Measurements from ENCODE around the gene KCNK3.
"Not testable (repeated sequence)": the region's sequence is repeated elsewhere in the genome, so short reads cannot be mapped to it uniquely, and the experiment has no call there.

Gene KCNK3

GRCh38 chr2:26665296-26665695 lies 27.2 kb upstream of the KCNK3 start:
- DNase-seq (ENCODE audit: low read depth in 3 of 3), result not testable (repeated sequence)

GRCh38 chr2:26666671-26667070 lies 25.9 kb upstream of the KCNK3 start:
- no peak for DNase-seq (ENCODE audit: low read depth in 3 of 3)

DNA sequence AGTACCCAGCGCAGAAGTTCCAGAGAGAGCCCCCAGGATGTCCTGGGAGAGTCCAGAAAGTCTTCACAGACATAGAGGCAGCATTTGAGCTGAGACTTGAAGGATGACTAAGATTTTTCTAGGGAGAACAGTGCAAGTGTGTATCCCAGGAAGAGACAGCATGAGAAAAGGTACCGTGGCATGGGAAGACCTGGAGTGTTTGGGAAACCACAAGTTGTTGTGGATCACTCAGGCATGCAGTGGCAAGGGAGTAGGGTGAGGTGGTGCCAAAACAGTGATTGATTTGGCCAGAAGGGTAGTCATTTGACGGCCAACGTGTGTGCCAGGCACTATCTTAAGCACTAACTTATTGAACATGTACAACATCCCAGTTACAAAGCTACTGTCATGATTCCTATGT lies 24.5 kb upstream of the KCNK3 start:
- no peak for DNase-seq (ENCODE audit: low read depth in 3 of 3)

DNA sequence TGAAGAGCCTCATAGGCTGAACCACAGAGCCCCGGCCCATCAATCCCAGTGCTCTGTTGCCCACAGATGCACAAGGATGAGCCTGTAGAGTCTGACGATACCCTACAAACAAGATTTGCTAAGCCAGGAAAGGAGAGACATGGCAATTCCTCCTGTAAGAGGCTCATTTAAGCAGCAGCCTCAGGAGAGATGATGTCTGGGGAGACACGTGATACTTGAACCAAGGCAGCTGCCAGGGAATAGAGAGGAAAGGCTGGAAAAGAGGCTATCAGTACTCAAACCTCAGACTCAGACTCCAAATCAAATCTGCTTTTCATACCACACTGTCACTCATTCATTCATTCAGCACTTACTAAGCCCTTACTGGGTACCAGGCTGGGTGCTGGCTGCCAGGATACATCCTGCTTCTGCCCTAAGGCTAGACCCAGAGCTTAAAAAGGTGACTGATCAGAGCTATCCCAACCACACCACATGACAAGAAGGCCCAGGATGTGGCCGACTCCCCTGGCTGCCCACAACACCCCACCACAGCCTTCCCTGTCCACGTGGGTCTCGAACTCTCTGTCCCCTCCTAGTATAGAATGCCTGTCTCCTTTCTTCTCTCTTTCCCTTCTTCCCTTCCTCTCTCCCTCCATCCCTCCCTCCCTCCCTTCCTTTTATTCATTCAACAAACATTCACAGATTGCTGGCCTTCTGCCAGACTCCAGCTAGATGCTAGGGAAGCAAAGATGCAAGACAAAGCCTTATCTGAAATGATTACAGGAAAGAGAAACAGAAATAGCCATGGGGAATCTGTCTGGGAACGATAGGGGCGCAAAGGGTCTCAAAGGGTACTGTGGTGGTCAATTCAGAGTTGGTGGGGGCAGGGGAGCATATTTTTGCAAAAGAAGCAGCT lies 23.4 kb upstream of the KCNK3 start:
- DNase-seq (ENCODE audit: low read depth in 3 of 3), result no peak

DNA sequence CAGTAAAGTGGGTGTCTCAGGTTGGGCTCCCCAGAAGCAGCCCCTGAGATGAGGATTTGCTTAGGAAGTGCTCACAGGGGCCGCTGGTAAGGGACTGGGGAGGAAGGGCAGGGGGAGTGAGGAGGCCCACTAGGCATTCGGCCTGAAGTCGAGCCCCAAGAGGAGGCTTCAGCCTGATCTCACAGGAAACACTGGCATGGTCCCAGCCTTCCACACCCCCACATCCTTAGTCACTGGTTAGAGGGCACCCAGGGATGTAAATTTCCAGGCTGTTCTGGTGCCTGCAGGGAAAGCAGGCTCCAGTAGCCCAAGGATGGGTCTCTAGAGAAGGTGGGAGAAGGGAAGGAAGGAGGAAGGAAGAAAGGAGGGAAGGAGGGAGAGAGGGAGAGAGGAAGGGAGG lies 22.4 kb upstream of the KCNK3 start:
- DNase-seq (ENCODE audit: low read depth in 3 of 3), result no peak

DNA sequence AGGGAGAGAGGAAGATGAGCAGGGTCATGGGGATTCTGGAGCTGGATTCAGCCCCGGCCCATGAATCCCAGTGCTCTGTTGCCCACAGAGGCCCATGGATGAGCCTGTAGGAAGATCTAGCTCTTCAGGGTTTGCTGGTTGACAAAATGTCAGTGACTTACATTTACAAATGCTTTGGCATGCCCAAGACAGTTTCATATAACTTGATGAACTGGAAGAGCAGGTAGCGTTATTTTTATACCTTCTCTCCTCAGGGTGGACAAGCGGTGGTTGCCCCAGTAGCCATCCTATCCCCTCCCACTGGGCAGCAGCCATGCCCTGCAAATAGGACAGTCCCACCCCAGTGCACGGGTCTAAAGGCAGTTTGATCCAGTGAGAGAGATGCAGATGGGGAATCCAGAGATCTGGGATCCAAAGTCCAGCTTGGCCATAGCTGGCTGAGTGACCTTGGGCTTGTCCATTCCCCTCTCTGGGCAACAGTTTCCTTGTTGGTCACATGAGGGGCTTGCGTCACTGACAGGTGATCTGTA lies 21.5 kb upstream of the KCNK3 start:
- no peak for DNase-seq (ENCODE audit: low read depth in 3 of 3)

GRCh38 chr2:26671691-26672090 lies 20.8 kb upstream of the KCNK3 start:
- DNase-seq (ENCODE audit: low read depth in 3 of 3), result no peak

- DNase-seq (ENCODE audit: low read depth in 3 of 3), result no peak
Measured at GRCh38 chr2:26672112-26672817, 20.3 kb upstream of the KCNK3 start.

DNA sequence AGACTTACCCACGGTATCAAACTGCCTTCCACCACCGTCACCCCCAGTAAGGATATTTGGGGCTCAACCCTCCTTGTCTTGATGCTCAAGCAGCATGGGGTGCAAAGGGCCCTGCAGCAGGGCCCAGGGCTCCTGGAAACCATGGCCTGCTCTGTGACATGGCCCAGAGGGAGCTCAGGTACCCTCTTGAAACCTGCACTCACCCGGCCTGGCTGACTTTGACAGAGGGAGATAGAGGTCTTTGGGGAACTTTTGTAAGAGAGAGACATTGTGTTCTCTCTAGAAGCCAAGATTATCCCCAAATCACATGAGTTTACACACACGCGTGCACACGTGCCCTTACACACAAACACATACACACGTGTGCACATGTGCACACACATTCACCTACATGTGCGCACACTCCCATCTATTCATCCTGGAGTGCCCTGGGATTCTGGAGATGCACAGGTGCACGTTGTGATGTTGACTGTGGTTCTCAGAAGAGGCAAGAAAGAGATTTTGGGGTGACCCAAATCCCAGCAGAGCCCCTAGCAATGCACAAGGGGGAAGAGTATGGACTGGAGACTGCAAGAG lies 19.6 kb upstream of the KCNK3 start:
- DNase-seq (ENCODE audit: low read depth in 3 of 3), result no peak

DNA sequence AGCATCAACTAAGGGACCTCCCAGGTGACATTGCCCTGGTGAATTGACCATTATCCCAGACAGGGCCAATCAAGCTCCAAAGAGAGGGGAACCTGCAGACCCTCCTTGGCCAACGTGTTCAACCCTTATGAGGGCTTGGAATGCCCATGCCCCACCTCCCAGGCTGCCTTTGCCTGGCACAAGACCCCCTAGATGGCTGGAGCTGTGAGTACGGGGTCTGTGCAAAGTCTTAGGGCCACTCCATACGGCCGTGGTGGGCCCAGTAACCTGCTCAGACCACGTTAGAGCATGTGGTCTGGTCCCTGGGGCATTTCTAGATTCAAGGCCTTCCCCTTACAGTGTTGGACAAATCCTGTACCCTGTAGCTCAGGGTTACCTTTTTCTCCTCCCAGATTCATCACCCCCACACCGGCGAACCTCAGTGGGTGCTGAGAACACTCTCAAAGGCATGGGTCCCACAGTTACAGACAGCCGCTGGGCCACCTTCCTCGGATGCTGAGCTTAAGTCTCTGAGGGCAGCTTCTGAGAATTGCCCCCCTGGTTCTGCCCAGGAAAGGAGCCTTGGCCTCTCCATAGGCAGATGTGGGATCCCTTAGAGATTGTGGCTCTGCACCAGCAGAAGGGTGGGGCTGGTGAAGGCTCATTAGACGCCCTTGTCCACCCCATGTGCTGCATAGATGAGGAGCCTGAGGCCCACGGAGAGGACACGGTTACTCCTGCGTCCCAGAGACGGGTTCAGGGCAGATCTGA lies 18.3 kb upstream of the KCNK3 start:
- no peak for DNase-seq (ENCODE audit: low read depth in 3 of 3)

- no peak for DNase-seq (ENCODE audit: low read depth in 3 of 3)
Measured at GRCh38 chr2:26674771-26675170, 17.8 kb upstream of the KCNK3 start.

DNA sequence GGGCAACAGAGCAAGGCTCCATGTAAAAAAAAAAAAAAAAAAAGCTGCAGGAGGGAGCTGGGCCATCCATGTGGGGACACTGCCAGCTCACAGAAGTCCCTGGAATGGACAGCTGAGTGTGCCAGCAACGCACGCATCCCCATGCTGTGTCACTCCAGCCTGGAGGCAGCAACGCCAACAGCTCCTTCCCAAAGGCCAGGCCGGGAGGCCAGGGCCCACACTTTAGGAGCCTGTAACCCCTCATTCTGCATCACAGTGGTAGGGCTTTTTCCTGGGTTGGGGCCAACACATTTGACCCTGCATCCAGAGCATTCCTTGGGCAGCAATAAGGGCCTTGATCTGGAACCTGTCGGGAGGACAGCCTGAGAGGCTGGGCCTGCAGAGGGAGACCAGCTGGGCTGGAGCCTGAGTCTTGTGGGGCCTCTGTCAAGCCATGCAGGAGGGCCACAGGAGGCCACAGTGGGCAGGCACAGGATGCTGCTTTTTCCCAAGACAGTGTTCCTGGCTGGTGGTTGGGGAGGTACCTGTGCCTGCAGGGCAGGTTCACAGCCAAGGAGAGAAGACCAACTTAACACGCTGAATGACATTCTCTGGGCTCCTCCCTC lies 16.8 kb upstream of the KCNK3 start:
- no peak for DNase-seq (ENCODE audit: low read depth in 3 of 3)

GRCh38 chr2:26678035-26678434 lies 14.5 kb upstream of the KCNK3 start:
- DNase-seq (ENCODE audit: low read depth in 3 of 3), result no peak

DNA sequence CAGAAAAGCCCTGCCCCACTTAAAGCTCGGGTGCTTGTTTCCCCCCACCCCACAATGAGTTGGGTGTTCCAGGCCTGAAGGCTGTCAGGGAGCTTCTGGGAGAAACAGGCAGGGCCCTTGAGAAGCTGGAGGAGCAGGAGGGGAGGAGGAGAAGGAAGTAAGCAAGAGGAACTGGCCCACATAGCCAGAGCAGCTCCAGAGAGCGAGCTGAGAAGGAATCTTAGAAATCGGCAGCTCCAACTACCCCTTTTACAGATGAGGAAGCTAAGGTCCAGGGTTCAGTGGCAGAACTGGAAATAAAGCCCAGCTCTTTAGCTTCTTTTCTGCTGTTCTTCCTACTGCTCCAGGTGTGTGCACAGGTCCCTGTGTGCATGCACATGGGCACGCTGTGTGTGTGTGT lies 12.7 kb upstream of the KCNK3 start:
- no peak for DNase-seq (ENCODE audit: low read depth in 3 of 3)

DNA sequence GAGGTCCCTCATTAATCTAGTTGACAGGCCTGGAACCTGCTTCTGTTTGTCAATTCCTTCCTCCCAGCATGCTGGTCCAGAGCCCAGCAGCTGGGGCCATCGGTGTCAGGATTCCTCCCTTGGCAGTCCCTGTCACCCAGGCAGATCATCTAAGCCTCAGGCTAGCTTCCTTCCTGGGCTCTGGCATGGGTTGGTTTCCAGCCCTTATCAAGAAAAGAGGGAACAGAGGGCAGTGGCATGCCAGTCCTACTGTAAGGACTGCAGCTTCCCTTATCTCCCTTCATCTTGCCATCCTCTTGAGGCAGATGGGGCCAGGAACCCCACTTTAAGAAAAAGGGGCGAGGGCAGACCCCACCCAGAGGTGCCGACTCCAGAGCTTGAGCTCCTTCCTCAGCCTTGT lies 10.9 kb upstream of the KCNK3 start:
- DNase-seq (ENCODE audit: low read depth in 3 of 3), result no peak

DNA sequence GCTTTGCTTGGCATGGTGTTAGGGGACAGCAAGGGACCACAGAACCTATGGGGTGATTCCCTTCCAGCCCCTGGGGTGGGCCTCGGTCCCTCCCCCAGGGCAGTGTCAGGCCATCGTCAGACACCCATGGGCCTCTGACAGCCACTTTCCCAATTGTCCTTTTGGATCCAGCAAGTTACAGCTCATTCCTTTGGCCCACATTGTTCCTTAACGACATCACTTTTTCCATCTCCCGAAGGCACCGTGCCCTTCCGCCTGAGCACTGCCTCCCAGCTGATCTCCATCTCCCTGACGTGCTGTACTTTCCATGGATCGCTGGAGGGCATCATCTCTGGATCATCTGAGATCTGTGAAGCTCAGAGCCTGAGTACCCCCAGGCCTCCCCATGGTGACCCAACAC lies 10.4 kb upstream of the KCNK3 start:
- no peak for DNase-seq (ENCODE audit: low read depth in 3 of 3)

GRCh38 chr2:26683583-26683982 lies 8.9 kb upstream of the KCNK3 start:
- no peak for DNase-seq (ENCODE audit: low read depth in 3 of 3)

GRCh38 chr2:26685341-26685740 lies 7.2 kb upstream of the KCNK3 start:
- no peak for DNase-seq (ENCODE audit: low read depth in 3 of 3)

- no peak for DNase-seq (ENCODE audit: low read depth in 3 of 3)
Measured at GRCh38 chr2:26685989-26686839, 6.3 kb upstream of the KCNK3 start.

- no peak for DNase-seq (ENCODE audit: low read depth in 3 of 3)
Measured at GRCh38 chr2:26687328-26687727, 5.2 kb upstream of the KCNK3 start.

DNA sequence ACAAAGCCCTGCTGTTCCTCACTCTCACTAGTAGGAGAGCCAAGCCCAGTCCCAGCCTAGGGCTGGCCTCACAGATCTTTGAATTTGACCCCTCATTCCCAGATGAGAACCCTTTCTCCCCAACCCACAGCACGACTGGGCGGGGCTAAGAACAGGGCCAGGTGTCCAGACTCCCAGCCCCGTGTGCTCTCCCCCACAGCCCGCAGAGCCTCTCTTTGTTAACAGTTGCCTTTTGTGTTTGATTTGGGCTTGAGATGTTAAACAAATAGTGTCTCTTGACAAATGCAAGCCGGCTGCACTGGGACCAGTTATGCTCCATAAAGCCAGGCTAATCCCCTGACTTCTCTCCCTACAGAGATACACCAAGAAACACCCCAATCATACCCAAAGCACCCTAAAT lies 4.7 kb upstream of the KCNK3 start:
- DNase-seq (ENCODE audit: low read depth in 3 of 3), result no peak

All from stimulated activated CD4-positive, alpha-beta T cell treated with anti-CD3 and anti-CD28 coated beads, TNF-alpha, amount 100 ng/mL, for 48 hours (primary cell).